ENCODE results near the gene ANO7.
A peak's percentile ranks its signal among the peaks of the same experiment; 100 is the strongest.

Gene ANO7

DNA sequence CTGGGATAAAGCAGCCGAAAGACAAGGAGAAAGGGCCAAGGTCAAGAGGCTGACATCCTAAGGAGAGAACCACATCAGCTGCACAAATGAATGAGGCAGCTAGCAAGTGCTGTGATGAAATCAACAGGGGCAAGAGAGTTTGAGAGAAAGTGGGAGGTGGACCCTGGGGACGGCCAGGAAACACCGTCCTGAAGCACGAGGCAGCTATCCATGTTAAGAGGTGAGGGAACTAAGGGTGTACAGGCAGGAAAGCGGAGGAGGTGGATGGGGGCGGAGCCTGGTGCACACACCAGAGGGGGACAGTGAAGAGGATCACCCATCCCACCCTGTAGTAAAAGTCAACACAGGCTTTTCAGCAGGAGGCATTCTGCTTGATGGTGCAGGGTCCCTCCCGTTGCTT, 74.6 kb downstream of the ANO7 start:
- in situ Hi-C loops (cut with MboI; ENCODE audit: low pct_unique_long_range_greater_than_20kb, low sequenced_read_pairs) = no loop called here
- no peak for DNase-seq

- in situ Hi-C loops (cut with MboI; ENCODE audit: low pct_unique_long_range_greater_than_20kb, low sequenced_read_pairs) = no loop called here
- DNase-seq = no peak
These were observed 77.0 kb downstream of the ANO7 start for GRCh38 chr2:241265506-241265905.

- in situ Hi-C loops (cut with MboI; ENCODE audit: low pct_unique_long_range_greater_than_20kb, low sequenced_read_pairs) = no loop called here
These were observed 79.0 kb downstream of the ANO7 start for GRCh38 chr2:241267249-241268067.

DNA sequence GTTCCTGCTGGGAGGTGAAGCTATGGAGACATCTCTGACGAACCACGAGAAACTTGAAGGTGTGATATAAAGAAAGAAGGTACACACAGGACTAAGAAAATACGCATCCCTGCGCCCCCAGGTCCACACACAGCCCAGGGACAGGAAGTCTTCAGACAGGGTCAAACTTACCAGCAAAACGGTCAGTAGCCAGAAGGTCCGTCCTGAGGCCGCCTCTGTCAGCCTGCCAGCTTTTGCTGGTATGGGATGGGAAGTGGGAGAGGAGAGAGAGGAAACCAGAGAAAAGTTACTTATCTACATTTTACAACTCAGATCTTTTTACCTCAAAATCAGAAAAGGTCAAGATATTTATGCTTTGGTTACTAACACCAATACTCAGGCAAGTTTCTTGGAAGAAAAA, 79.8 kb downstream of the ANO7 start:
- in situ Hi-C loops (cut with MboI; ENCODE audit: low pct_unique_long_range_greater_than_20kb, low sequenced_read_pairs) = no loop called here
- DNase-seq = no peak

More at GRCh38 chr2:241267249-241268067, 79.0 kb downstream of the ANO7 start:
- DNase-seq = no peak

- DNase-seq = no peak
- in situ Hi-C loops (cut with MboI; ENCODE audit: low pct_unique_long_range_greater_than_20kb, low sequenced_read_pairs) = no loop called here
These were observed 80.4 kb downstream of the ANO7 start for GRCh38 chr2:241268716-241269445.

DNA sequence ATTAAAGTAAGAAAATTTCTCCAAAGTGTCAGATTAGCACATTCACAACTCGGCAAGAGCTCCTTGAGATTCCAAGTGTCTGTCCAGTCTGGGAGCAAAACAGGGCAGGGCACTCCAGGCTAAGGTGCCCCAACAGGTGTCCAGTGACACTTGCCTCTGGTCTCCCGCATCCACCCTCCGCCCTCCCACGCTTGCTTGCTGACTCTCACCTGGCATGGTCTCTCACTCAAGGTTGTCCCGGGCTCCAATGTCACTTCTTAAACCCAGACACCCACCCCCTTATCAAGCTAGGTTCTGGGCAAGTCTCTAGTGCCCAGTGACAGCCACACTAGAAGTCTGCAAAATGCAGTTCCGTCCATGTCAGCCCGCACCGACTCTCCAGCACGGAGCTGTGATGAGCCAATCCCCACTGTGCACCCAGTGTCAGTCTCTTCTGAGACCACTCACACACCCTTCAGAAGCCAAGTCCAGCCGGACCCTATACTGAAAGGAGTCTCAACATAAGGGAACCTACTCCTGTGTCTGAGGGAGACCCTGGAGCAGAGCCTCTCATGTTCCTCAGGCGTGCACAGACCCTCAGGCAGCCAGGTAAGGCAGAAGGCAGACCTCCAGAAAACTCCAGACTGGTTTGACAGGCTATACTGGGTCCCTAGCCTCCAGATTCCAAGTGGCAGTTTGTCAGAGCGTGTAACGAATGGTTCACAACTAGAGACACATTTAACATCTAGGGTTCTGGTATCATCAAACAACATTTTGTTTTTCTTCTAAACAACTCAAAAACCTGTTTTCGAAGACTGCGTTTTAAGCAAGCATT, 81.4 kb downstream of the ANO7 start:
- in situ Hi-C loops (cut with MboI; ENCODE audit: low pct_unique_long_range_greater_than_20kb, low sequenced_read_pairs) = no loop called here
- no peak for DNase-seq

- in situ Hi-C loops (cut with MboI; ENCODE audit: low pct_unique_long_range_greater_than_20kb, low sequenced_read_pairs) = no loop called here
- no peak for DNase-seq
These were observed 82.1 kb downstream of the ANO7 start for GRCh38 chr2:241270531-241270930.

DNA sequence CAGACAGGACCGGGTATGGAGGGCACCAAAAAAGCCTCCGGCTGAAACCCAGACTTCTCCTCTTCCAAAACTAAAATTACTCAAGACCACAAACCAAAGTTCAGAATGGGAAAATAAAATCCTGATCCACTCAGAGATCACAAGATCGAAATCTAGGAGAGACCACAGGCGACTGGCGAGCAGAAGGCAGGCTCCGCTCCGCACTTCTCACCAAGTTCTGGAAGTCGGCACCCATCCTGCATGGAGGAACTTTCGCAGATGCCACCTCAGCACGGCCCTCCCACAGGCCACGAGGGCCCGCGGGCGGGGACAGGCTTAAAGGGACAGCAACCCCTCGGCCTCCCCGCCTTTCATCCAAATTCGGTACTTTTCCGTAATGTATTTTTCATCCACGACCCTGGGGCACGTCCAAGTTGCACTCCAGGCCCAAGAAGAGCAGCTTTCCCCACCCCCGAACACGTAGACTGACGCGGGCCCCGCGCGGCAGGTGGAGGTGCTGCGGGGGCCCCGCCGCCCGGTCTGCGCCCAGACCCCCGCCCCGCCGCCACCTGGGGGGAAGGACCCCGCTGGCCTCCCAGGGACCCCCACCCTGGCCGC, 83.3 kb downstream of the ANO7 start:
- peak; percentile 75 for DNase-seq

DNA sequence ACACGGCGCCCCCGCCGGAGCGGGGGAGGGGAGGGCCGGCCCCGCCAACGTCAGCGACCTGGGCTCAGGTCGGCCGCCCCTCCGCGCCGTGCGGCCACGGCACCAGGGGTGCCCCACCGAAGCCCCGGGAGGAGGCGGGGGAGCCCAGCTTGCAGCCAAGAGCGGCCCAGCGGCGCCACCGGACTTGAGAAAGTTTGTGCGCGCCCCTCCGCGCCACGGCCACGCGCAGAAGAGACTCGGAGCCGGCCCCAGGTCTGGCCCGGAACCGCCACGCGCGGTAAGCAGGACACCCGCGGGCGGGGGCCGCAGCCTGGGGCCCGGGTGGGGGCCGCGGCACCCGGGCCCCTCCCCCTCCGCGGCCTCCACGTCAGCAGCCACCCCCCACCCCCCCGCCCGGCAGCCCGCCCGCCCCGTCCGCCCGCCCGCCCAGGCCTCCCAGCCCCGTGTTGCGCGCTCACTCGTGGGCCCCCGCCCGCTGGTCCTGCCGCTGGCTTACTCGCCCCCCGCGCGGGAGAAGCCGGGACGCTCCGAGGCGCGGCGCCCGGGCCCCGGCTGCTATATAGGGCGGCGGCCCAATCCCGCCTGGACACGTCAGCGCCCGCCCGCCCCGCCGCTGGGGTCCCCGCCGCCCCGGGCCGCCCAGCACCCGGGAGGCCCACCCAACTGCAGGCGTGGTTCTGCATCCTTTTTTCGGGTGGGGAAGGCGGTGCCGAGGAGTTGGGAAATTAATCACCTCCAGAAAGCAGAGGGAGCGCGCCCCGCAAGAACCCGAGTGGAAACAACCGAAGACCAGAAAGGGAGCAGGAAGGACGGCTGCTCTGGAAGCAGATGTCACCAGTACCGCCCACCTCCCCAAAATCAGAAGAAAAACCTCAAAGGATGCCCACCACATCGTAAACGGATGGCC, 84.1 kb downstream of the ANO7 start:
- peak; percentile 32 for DNase-seq
- in situ Hi-C loops (cut with MboI; ENCODE audit: low pct_unique_long_range_greater_than_20kb, low sequenced_read_pairs) = no loop called here

More for the DNA sequence above, 83.3 kb downstream of the ANO7 start:
- in situ Hi-C loops (cut with MboI; ENCODE audit: low pct_unique_long_range_greater_than_20kb, low sequenced_read_pairs) = no loop called here

DNA sequence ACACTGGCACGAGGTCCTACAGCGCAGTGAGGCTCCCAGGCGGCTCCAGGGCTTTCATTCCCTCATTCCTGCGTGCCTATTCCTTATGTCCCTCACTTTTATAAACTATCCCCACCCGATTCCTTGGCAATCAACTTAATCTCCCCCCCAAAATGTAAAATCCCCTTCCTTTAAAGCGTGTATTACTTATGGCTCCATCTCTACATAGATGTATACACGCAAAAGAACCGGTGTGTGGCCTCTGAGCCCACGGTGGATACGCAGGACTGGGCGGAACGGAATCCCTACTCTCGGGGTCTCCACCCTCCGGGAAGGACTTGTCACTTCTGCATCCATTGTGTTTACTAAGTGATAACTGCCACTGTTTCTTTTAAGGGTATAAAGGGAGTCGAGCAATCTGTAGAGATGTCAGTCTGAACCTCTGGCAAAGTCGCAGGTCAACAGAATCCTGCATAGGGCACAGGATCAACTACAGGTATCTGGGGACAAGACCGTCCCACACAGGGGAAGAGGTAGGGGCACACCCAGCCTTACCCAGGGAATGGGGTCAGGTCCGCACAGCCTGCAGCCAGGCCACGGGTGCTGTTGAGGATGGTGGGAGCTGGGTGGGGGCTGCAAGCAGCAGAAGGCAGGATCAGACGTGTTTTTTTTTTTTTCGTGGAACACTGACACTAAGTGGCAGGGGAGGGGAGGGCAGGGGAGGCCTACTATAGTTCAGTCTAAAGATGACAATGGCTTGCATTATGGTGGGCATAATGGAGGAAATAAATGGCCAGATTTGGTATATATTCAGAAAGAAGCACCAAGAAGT, 84.9 kb downstream of the ANO7 start:
- DNase-seq = peak; percentile 40
- in situ Hi-C loops (cut with MboI; ENCODE audit: low pct_unique_long_range_greater_than_20kb, low sequenced_read_pairs) = no loop called here

DNA sequence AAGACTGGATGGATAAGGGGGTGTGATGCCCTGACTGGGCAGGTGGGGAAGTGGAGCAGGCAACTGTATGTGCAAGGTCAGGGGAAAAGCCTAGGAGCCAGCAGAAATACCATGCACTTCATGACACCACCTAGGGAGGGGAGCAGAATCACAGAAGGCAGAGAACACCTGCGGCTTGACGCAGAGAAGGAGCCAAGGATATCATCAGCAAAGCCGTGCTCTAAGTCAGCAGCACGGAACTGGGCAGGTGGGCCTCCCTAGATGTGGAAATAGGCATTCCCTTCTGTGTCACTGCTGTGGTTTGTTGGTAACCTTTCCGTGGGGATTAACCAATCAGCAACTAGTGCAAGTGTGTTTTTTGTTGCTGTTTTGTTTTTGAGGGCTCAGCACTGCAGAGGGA, 85.7 kb downstream of the ANO7 start:
- no peak for DNase-seq
- in situ Hi-C loops (cut with MboI; ENCODE audit: low pct_unique_long_range_greater_than_20kb, low sequenced_read_pairs) = no loop called here

All from KBM-7 (cell line).